ENCODE measurements around the gene TGM4. TPM values are rescaled to one million over a fixed set of nuclear protein-coding genes. Genes with fewer than 3 reads are reported as not detected.
A peak's percentile ranks its signal among the peaks of the same experiment; 100 is the strongest.

TGM4 gene
- total and polyA plus RNA-seq, 2 experiments from 2014 or later, result not detected

DNA sequence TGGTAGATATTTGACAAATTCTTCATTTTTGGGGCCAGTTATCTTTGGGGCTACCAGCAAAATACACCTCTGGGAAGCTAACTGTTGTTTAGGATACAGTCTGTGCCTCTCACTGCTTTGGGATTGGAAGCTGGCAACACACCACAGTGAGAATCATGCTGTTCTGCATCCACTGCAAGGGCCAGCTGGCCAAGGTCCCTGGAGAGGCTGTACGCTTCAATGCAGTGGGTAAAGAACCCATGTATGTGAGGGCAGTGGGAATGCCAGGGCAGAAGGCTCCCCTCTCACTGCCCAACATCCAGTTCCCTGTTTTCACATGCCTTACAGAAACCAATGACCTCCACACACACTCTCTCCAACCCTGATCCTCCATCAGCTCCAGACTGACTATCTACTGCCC, 81.5 kb downstream of the TGM4 start:
- Mint-ChIP-seq H3K9me3 (no peaks in the 10 kb centered on the region), H3K4me1 (peaks cover 14% of the 10 kb centered on the region), H3K27ac (no peak overlapping the region), H3K36me3 (ENCODE audit: low read depth) (no peaks in the 10 kb centered on the region; the same call in 2 of the 3 replicates), H3K27me3 (ENCODE audit: insufficient read depth, low read depth, poor library complexity) (peaks cover 2% of the 10 kb centered on the region), H3K4me3 (no peak overlapping the region)
- no peak overlapping the region for H3K4me2 ChIP-seq
- peaks cover 27% of the 10 kb centered on the region for H3K79me2 ChIP-seq (replicated peaks; ENCODE audit: insufficient read depth)
- H2AFZ ChIP-seq, result no peak overlapping the region
- no peaks in the 10 kb centered on the region for H3K27me3 ChIP-seq (ENCODE audit: insufficient read depth)
- no peak overlapping the region for H3K27ac ChIP-seq (ENCODE audit: low read depth)
- DNase-seq (ENCODE audit: low spot score), result no peak
- no peak for ATAC-seq
- H4K20me1 ChIP-seq (replicated peaks; ENCODE audit: insufficient read depth), result peaks cover 41% of the 10 kb centered on the region
- H3K4me3 ChIP-seq, result no peak overlapping the region
- H3F3A ChIP-seq (replicated peaks; ENCODE audit: low read depth), result no peaks in the 10 kb centered on the region; the same call in 1 of the 2 replicates
- no peaks in the 10 kb centered on the region for H3K36me3 ChIP-seq (ENCODE audit: insufficient read depth)
- no peaks in the 10 kb centered on the region for H3K9me2 ChIP-seq (ENCODE audit: insufficient read depth)
- peaks cover 7% of the 10 kb centered on the region; the same call in 1 of the 2 replicates for H3K4me1 ChIP-seq (ENCODE audit: insufficient read depth)
- TF ChIP-seq ZNF331 (CRISPR knock-in tag; IDR thresholded peaks at IDR 0.05; ENCODE audit: low read depth), result no peak

DNA sequence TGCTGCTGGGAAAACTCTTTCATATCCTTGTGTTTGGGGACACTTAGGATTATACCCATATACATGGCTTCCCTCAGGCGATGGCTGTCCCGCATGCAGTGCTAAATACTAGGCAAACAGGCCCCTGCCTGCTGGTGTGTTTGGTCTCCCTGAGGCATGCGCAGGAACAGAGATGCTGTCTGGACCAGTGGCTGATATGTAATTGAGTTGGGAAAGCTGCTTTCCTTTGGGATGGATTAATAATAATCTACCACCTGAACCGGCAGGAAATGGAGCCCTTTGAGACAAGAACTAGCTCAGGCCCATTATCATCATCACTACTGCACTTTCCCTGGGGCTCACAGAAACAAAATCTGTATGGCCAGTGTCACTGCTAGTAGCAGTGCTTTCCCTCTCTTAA, 83.6 kb downstream of the TGM4 start:
- Histone ChIP-seq H3K27me3 (ENCODE audit: insufficient read depth) (no peaks in the 10 kb centered on the region), H3K36me3 (ENCODE audit: insufficient read depth) (no peaks in the 10 kb centered on the region), H3K4me3 (no peak overlapping the region), H4K20me1 (replicated peaks; ENCODE audit: insufficient read depth) (peaks cover 44% of the 10 kb centered on the region), H3K9me2 (ENCODE audit: insufficient read depth) (no peaks in the 10 kb centered on the region), H3K4me2 (no peak overlapping the region), H3K4me1 (ENCODE audit: insufficient read depth) (no peaks in the 10 kb centered on the region), H2AFZ (no peak overlapping the region), H3F3A (replicated peaks; ENCODE audit: low read depth) (no peaks in the 10 kb centered on the region), H3K27ac (ENCODE audit: low read depth) (no peak overlapping the region), H3K79me2 (replicated peaks; ENCODE audit: insufficient read depth) (peaks cover 47% of the 10 kb centered on the region)
- DNase-seq (ENCODE audit: low spot score), result no peak
- no peak for TF ChIP-seq POLR2AphosphoS5 (IDR thresholded peaks at IDR 0.05; ENCODE audit: low read depth)
- no peak for TF ChIP-seq NANOG (IDR thresholded peaks at IDR 0.05; ENCODE audit: borderline replicate concordance)
- TF ChIP-seq, protein P1, sequence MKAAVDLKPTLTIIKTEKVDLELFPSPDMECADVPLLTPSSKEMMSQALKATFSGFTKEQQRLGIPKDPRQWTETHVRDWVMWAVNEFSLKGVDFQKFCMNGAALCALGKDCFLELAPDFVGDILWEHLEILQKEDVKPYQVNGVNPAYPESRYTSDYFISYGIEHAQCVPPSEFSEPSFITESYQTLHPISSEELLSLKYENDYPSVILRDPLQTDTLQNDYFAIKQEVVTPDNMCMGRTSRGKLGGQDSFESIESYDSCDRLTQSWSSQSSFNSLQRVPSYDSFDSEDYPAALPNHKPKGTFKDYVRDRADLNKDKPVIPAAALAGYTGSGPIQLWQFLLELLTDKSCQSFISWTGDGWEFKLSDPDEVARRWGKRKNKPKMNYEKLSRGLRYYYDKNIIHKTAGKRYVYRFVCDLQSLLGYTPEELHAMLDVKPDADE (IDR thresholded peaks at IDR 0.05), result no peak
- Mint-ChIP-seq H3K4me1 (peaks cover 14% of the 10 kb centered on the region), H3K36me3 (ENCODE audit: low read depth) (no peaks in the 10 kb centered on the region; the same call in 2 of the 3 replicates), H3K27me3 (ENCODE audit: insufficient read depth, low read depth, poor library complexity) (no peaks in the 10 kb centered on the region), H3K27ac (no peak overlapping the region), H3K9me3 (no peaks in the 10 kb centered on the region), H3K4me3 (no peak overlapping the region)
- no peak for ATAC-seq

DNA sequence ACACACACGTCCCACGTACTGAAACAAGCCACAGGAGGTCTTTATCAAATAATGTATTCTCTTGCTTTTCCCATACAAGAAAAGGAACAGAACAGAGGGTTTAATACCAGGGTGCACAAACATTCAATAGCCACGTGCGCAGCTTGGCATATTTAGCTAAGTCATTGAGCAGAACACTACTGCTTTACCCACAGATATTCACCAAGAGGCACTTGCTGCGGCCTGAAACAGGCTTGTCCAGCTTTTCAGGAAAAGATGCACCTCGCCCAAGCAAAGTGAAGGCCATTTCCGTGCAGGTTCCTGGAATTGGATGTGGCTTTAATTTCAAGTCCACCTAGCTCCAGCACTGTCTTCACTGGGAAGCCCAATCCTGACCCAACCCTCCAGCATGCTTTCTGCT, 84.0 kb downstream of the TGM4 start:
- peaks cover 14% of the 10 kb centered on the region for H3K4me1 Mint-ChIP-seq

More for the DNA sequence above, 84.0 kb downstream of the TGM4 start:
- Mint-ChIP-seq H3K27ac (peak overlapping the region; percentile 40; the same call in 1 of the 2 replicates), H3K4me3 (no peak overlapping the region), H3K36me3 (ENCODE audit: low read depth) (no peaks in the 10 kb centered on the region; the same call in 2 of the 3 replicates), H3K27me3 (ENCODE audit: insufficient read depth, low read depth, poor library complexity) (no peaks in the 10 kb centered on the region), H3K9me3 (no peaks in the 10 kb centered on the region)
- Histone ChIP-seq H3K4me2 (no peak overlapping the region), H4K20me1 (replicated peaks; ENCODE audit: insufficient read depth) (peaks cover 48% of the 10 kb centered on the region), H3K4me3 (no peak overlapping the region), H2AFZ (no peak overlapping the region), H3K36me3 (ENCODE audit: insufficient read depth) (no peaks in the 10 kb centered on the region), H3K9me2 (ENCODE audit: insufficient read depth) (no peaks in the 10 kb centered on the region), H3K27ac (ENCODE audit: low read depth) (no peak overlapping the region), H3K27me3 (ENCODE audit: insufficient read depth) (no peaks in the 10 kb centered on the region), H3K79me2 (replicated peaks; ENCODE audit: insufficient read depth) (peaks cover 51% of the 10 kb centered on the region), H3F3A (replicated peaks; ENCODE audit: low read depth) (no peaks in the 10 kb centered on the region), H3K4me1 (ENCODE audit: insufficient read depth) (no peaks in the 10 kb centered on the region)
- TF ChIP-seq EZH2 (IDR thresholded peaks at IDR 0.05; ENCODE audit: low read depth, unreplicated experiment), result no peak
- no peak for TF ChIP-seq CREB1 (CRISPR knock-in tag; IDR thresholded peaks at IDR 0.05; ENCODE audit: low read depth)
- no peak for TF ChIP-seq STAT1 (IDR thresholded peaks at IDR 0.05; ENCODE audit: unreplicated experiment)
- TF ChIP-seq, protein P2, sequence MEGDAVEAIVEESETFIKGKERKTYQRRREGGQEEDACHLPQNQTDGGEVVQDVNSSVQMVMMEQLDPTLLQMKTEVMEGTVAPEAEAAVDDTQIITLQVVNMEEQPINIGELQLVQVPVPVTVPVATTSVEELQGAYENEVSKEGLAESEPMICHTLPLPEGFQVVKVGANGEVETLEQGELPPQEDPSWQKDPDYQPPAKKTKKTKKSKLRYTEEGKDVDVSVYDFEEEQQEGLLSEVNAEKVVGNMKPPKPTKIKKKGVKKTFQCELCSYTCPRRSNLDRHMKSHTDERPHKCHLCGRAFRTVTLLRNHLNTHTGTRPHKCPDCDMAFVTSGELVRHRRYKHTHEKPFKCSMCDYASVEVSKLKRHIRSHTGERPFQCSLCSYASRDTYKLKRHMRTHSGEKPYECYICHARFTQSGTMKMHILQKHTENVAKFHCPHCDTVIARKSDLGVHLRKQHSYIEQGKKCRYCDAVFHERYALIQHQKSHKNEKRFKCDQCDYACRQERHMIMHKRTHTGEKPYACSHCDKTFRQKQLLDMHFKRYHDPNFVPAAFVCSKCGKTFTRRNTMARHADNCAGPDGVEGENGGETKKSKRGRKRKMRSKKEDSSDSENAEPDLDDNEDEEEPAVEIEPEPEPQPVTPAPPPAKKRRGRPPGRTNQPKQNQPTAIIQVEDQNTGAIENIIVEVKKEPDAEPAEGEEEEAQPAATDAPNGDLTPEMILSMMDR (conservative IDR thresholded peaks at IDR 0.05; ENCODE audit: low read depth in 2 of 2), result no peak
- ATAC-seq (no peak), DNase-seq (ENCODE audit: low spot score) (no peak)
